NCI-H2227 (cell line): ENCODE data around the gene PPFIBP2.

Source experiments
- DNase-seq: peaks from one replicate; lab custom pipeline; 2025; ENCODE audit not compliant: unreplicated experiment; lab: John Stamatoyannopoulos, UW

The PPFIBP2 gene

DNA sequence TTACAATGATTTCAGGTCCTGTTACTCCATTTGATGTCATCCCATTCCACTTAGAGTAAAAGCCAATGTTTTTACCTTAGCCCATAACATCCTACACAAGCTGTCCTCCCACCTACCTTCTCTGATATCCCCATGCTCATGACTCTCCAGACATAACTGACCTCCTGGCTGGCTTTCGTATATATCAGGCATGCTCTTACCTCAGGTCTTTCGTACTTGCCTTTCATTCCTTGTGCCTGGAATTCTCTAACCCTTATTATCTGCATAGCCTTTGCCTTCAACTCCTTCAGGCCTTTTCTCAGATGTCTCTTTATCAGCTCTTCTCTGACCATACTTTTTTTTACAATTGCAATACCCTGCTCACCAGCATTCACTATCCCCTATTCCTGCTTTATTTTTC lies 169.8 kb downstream of the PPFIBP2 start:
- DNase-seq: no peak

DNA sequence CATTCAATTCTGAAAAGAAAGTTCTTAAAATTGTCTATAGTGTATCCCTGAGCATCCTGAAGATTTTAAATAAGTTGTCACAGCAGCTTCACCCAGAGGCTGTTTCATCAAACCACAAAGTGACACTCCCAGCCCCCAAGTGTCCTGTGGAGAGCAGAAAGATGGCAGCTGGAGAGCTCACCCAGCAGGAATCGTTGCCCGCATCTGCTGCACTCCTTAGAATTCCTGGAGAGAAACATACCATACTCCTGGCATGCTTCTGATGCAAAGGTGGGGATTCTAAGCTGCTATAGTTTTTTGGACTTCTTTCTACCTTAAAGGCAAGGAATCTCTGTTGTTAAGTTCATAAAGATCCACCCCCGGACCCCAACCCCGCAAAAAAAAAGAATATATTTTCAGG lies 173.0 kb downstream of the PPFIBP2 start:
- DNase-seq: no peak

DNA sequence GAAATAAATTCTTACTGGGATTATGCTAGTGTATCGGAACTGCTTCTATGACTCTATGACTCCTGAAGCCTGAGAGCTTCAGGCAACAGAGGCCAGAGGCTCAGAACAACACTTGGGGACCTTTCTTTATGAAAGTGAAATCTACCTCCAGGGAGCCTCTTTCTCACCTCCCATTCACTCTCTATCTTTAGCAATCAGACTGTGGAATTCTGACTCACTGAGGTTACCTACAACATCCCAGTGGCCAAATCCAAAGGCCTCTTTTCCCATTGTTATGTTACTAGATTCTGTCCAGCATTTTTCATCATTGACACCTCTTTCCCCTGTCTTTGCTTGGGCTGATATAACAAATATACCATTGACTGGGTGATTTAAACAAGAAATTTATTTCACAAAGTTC lies 173.6 kb downstream of the PPFIBP2 start:
- DNase-seq: no peak

DNA sequence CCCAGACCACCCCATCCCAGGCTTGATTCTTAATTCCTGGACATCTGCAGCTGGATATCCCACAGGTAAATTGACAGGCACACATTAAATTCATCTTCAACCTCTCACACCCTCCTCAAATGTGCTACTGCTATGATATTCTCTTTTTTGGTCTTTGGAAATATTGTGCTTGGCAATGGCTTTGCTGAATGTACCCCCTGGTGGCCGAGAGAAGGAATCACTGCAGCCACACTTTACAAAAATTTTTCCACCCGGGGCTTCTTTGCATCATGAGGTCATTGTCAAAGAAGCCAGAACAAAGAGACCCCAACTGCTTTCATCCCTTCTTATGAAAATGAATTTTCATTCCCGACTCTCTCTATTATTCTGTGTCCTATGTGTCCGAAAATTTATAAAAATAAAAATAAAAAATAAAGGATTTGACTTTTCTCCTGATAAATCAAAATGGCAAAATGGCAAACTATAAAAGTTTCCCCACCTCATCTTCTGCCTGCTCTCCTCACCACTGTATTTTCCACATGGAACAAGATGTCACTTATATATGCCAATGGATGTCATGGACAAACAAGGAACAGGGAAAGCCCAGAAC lies 174.5 kb downstream of the PPFIBP2 start:
- DNase-seq: peak; percentile 18

DNA sequence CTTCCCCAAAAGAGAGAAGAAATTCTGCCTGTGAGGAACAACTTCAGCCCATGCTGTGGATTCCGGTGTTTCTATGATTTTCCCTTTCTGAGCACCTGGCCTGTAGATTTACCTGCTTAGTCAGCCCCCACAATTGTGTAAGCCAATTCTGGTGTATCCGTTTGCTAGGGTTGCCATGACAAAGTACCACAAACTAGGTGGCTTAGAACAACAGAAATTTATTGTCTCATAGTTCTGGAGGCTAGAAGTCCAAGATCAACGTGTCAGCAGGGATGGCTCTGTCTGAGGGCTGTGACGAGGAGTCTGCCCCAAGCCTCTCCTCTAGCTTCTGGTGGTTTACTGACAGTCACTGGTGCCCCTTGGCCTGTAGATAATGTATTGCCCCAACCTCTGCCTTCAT lies 175.4 kb downstream of the PPFIBP2 start:
- DNase-seq: no peak

DNA sequence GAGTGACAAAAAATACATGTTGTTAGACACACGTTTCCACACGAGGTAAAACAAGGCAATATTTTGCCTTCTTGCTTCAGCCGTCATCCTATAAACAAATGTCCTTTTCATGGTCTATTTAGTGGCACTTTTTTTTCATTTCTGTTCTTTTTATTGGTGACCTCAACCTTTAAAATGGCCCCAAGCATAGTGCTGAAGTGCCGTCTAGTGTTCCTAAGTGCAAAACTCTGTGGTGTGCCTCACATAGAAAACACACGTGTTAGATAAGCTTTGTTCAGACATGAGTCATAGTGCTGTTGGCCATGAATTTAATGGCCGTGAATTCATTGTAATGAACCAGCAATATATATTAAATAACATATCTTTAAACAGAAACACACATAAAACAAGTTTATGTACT lies 176.8 kb downstream of the PPFIBP2 start:
- no peak for DNase-seq

DNA sequence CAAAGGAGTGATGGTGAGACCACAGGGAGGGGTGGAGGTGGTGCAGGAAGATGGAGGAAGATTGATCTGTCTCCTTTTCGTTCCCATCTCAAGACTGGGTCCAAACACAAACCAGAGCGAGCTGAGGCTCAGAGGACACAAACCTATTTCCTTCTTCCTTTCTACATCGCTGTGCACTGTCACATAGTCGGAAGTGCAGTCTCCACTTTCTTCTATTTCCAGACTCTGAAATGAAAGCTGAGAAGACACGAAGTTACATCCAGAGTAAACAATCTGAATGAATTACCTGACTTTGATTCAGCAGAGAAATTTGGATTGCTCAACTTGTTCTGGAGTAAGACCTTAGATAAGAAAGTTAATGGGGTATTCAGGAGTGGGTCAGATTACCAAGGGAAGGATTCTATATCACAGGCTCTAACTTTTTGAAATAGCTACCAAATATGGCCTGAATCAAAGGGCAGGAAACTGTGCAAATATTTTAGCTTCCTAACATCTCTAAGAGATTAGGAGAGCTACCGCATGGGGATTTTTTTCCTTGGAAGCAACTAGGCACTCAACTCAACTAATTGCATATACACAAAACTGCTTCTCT lies 178.1 kb downstream of the PPFIBP2 start:
- no peak for DNase-seq

DNA sequence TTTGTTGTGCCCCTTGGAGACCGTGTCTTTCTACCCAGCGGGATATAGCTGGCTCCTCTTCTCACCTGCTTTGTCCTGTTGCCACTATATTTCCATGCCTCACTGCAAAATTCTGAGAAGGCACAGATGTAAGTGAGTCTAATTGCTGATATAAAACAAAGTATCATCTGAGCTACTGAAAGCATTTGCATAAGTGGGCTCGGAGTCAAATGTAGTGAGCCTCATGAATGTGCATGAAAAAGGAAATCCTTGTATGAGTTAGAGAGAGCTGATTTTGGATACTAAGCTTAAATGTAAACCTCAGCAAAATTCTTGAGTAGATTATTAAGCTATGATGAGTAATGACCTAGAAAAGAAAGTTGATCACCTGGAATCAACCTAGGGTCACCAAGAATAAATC lies 178.6 kb downstream of the PPFIBP2 start:
- DNase-seq: no peak

DNA sequence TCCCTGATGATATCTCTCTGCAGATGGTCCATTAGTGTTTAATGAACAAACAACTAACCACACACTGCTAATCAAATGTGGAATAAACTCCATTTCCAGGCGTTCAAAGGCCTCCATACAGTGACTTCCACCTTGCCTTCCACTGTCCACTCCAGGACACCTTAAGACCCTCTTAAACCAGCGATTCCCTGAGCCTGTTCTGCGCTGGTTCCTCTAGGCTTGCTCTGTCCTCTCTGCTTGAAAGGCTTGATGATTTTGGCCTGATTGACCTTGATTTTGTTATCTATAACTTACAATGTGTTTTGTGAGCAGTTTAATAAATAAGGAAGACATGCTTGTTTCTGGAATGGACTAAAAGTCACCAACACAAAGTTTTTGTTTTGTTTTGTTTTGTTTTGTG lies 180.4 kb downstream of the PPFIBP2 start:
- no peak for DNase-seq

DNA sequence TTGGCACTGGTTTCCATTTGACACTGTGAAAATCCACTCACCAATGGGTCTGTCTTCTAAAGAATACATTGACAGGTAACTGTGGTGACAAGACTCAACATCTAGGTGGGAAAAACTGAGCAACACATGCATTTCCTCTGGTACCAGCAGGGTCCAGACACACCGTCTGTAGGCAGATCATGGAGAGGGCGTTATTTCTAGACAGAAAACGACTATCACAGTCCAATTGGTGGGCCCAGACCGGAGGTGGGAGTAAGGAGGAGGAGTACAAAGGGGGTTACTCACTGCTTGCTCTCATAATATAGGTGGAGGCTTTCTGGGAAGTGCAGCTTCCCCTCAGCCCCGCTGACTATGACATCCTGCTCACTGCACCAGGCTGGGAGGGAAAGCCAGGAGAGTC lies 182.6 kb downstream of the PPFIBP2 start:
- no peak for DNase-seq
